HL-60 (cell line): ENCODE results near the gene RB1.

ENCODE experiments used
- CTCF ChIP-seq: IDR thresholded peaks from one replicate; pipeline ENCODE4 v1.5.1; 2011; ENCODE audit warnings: low read length, control low read depth, inconsistent platforms; ENCODE audit not compliant: insufficient read depth
- GABPA ChIP-seq: IDR thresholded peaks from 2 replicates; pipeline ENCODE4 v1.6.1; 2012; ENCODE audit warnings: low read depth
- POLR2AphosphoS5 ChIP-seq: IDR thresholded peaks from 2 replicates; pipeline ENCODE4 v1.6.1; 2012; ENCODE audit warnings: low read depth

GRCh38 chr13:48386816-48387215 lies 83.3 kb downstream of the RB1 start:
- TF ChIP-seq CTCF (no peak), POLR2AphosphoS5 (no peak), GABPA (no peak)
